ENCODE measurements around the gene CAMTA1. TPM values are rescaled to one million over a fixed set of nuclear protein-coding genes. Genes with fewer than 3 reads are reported as not detected.
"Not testable (repeated sequence)": the region's sequence is repeated elsewhere in the genome, so short reads cannot be mapped to it uniquely, and the experiment has no call there.

CAMTA1 gene
- total RNA-seq, 1 experiment from 2014 or later = 60.0 TPM

GRCh38 chr1:7789828-7790227, 1004.6 kb downstream of the CAMTA1 start:
- no peak for TF ChIP-seq CTCF (IDR thresholded peaks at IDR 0.05; ENCODE audit: insufficient read depth in 1 of 2, low read depth in 1 of 2, low read length in 1 of 2, severe bottlenecking in 1 of 2, unreplicated experiment in 1 of 2)
- no TSS peak for BruUV-seq (replicated peaks)
- intact Hi-C loops (cut with micrococcal nuclease; ENCODE audit: unreplicated experiment) = no loop called here
- no peak overlapping the region for H3K4me3 Mint-ChIP-seq (ENCODE audit: unreplicated experiment)
- H3K27me3 Mint-ChIP-seq (ENCODE audit: insufficient read depth, unreplicated experiment) = no peaks in the 10 kb centered on the region
- peaks cover 6% of the 10 kb centered on the region for H3K4me1 Mint-ChIP-seq (ENCODE audit: low read depth, unreplicated experiment)
- no peak overlapping the region for H3K27ac Mint-ChIP-seq (ENCODE audit: unreplicated experiment)
- Histone ChIP-seq H3K36me3 (ENCODE audit: control insufficient read depth, insufficient read depth, low read length) (peaks cover 7% of the 10 kb centered on the region), H3K4me1 (no peaks in the 10 kb centered on the region), H3K27me3 (replicated peaks; ENCODE audit: control insufficient read depth, insufficient read depth, low read length) (no peaks in the 10 kb centered on the region), H3K9me3 (peaks cover 20% of the 10 kb centered on the region), H3K4me3 (ENCODE audit: low read depth, low read length) (no peak overlapping the region)
- ChIA-PET POLR2A (no interaction called here), CTCF (no interaction called here)
- DNase-seq = no peak
- peaks cover 28% of the 10 kb centered on the region for H3K9me3 Mint-ChIP-seq (ENCODE audit: unreplicated experiment)
- H3K36me3 Mint-ChIP-seq (ENCODE audit: insufficient read depth, unreplicated experiment) = peaks cover 78% of the 10 kb centered on the region

- H3K36me3 Mint-ChIP-seq (ENCODE audit: insufficient read depth, unreplicated experiment) = peaks cover 75% of the 10 kb centered on the region
Observed at GRCh38 chr1:7791027-7791426, 1005.8 kb downstream of the CAMTA1 start.

GRCh38 chr1:7795406-7795805, 1010.2 kb downstream of the CAMTA1 start:
- POLR2A ChIA-PET = no interaction called here
- no TSS peak for BruUV-seq (replicated peaks)
- CTCF ChIA-PET = no interaction called here

More at GRCh38 chr1:7791027-7791426, 1005.8 kb downstream of the CAMTA1 start:
- H3K27me3 Mint-ChIP-seq (ENCODE audit: insufficient read depth, unreplicated experiment); CTCF ChIA-PET; H3K4me3 Mint-ChIP-seq (ENCODE audit: unreplicated experiment); H3K36me3 ChIP-seq (ENCODE audit: control insufficient read depth, insufficient read depth, low read length); BruUV-seq (replicated peaks); H3K4me1 ChIP-seq; H3K27ac Mint-ChIP-seq (ENCODE audit: unreplicated experiment); H3K27me3 ChIP-seq (replicated peaks; ENCODE audit: control insufficient read depth, insufficient read depth, low read length); intact Hi-C loops (cut with micrococcal nuclease; ENCODE audit: unreplicated experiment); H3K4me3 ChIP-seq (ENCODE audit: low read depth, low read length); POLR2A ChIA-PET; H3K4me1 Mint-ChIP-seq (ENCODE audit: low read depth, unreplicated experiment): not testable (repeated sequence)
- peaks cover 28% of the 10 kb centered on the region for H3K9me3 Mint-ChIP-seq (ENCODE audit: unreplicated experiment)
- DNase-seq = peak in 1 of 2 experiments; percentile 19
- peaks cover 20% of the 10 kb centered on the region for H3K9me3 ChIP-seq

More at GRCh38 chr1:7795406-7795805, 1010.2 kb downstream of the CAMTA1 start:
- no peaks in the 10 kb centered on the region for H3K27me3 Mint-ChIP-seq (ENCODE audit: insufficient read depth, unreplicated experiment)
- no peak for TF ChIP-seq CTCF (IDR thresholded peaks at IDR 0.05; ENCODE audit: insufficient read depth in 1 of 2, low read depth in 1 of 2, low read length in 1 of 2, severe bottlenecking in 1 of 2, unreplicated experiment in 1 of 2)
- peaks cover 51% of the 10 kb centered on the region for H3K36me3 Mint-ChIP-seq (ENCODE audit: insufficient read depth, unreplicated experiment)
- H3K27ac Mint-ChIP-seq (ENCODE audit: unreplicated experiment) = no peak overlapping the region
- Histone ChIP-seq H3K27me3 (replicated peaks; ENCODE audit: control insufficient read depth, insufficient read depth, low read length) (no peaks in the 10 kb centered on the region), H3K9me3 (peaks cover 11% of the 10 kb centered on the region), H3K36me3 (ENCODE audit: control insufficient read depth, insufficient read depth, low read length) (peaks cover 2% of the 10 kb centered on the region; the same call in 1 of the 2 replicates), H3K4me1 (no peaks in the 10 kb centered on the region), H3K4me3 (ENCODE audit: low read depth, low read length) (no peak overlapping the region)
- DNase-seq = no peak
- H3K4me3 Mint-ChIP-seq (ENCODE audit: unreplicated experiment) = no peak overlapping the region
- intact Hi-C loops (cut with micrococcal nuclease; ENCODE audit: unreplicated experiment) = no loop called here
- H3K4me1 Mint-ChIP-seq (ENCODE audit: low read depth, unreplicated experiment) = no peaks in the 10 kb centered on the region
- H3K9me3 Mint-ChIP-seq (ENCODE audit: unreplicated experiment) = peaks cover 14% of the 10 kb centered on the region
